ENCODE measurements around the gene SDF2L1. TPM values are rescaled to one million over a fixed set of nuclear protein-coding genes. Genes with fewer than 3 reads are reported as not detected.

SDF2L1 gene
- total and polyA plus RNA-seq, 9 of the 15 experiments (the other 6 are each of a cell fraction or from before 2014, with no cell fraction given), result 15.1 to 989 (median 124) TPM

GRCh38 chr22:21624120-21624879 lies 17.8 kb upstream of the SDF2L1 start (continued):
- TF ChIP-seq, protein P1, sequence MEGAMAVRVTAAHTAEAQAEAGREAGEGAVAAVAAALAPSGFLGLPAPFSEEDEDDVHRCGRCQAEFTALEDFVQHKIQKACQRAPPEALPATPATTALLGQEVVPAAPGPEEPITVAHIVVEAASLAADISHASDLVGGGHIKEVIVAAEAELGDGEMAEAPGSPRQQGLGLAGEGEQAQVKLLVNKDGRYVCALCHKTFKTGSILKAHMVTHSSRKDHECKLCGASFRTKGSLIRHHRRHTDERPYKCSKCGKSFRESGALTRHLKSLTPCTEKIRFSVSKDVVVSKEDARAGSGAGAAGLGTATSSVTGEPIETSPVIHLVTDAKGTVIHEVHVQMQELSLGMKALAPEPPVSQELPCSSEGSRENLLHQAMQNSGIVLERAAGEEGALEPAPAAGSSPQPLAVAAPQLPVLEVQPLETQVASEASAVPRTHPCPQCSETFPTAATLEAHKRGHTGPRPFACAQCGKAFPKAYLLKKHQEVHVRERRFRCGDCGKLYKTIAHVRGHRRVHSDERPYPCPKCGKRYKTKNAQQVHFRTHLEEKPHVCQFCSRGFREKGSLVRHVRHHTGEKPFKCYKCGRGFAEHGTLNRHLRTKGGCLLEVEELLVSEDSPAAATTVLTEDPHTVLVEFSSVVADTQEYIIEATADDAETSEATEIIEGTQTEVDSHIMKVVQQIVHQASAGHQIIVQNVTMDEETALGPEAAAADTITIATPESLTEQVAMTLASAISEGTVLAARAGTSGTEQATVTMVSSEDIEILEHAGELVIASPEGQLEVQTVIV (CRISPR knock-in tag; IDR thresholded peaks at IDR 0.05; ENCODE audit: borderline replicate concordance), result no peak
- TF ChIP-seq GMEB1 (CRISPR knock-in tag; IDR thresholded peaks at IDR 0.05), result no peak
- TF ChIP-seq ZFP36 (IDR thresholded peaks at IDR 0.05; ENCODE audit: low read depth, low read length, partially characterized antibody), result no peak
- 0 out of 2 replicates have a peak, but pooled peaks have one; percentile 63 for TF ChIP-seq ZC3H11A (IDR thresholded peaks at IDR 0.05; ENCODE audit: low read depth, low read length)
- peak; percentile 77; the same call in 1 of the 2 replicates for TF ChIP-seq STAT6 (CRISPR knock-in tag; IDR thresholded peaks at IDR 0.05)
- no peak for TF ChIP-seq ZNF165 (CRISPR knock-in tag; IDR thresholded peaks at IDR 0.05; ENCODE audit: borderline replicate concordance)
- TF ChIP-seq RCOR1 (IDR thresholded peaks at IDR 0.05; ENCODE audit: borderline replicate concordance in 1 of 2, low read depth in 2 of 2, low read length in 2 of 2), result peak in 1 of 2 experiments; percentile 87; a peak in 3 of 4 replicates
- TF ChIP-seq, protein P2, sequence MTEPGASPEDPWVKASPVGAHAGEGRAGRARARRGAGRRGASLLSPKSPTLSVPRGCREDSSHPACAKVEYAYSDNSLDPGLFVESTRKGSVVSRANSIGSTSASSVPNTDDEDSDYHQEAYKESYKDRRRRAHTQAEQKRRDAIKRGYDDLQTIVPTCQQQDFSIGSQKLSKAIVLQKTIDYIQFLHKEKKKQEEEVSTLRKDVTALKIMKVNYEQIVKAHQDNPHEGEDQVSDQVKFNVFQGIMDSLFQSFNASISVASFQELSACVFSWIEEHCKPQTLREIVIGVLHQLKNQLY (CRISPR knock-in tag; conservative IDR thresholded peaks at IDR 0.05), result no peak
- TF ChIP-seq ZMIZ1 (IDR thresholded peaks at IDR 0.05; ENCODE audit: low read depth in 2 of 2, low read length in 2 of 2), result peak in 1 of 2 experiments; percentile 73; a peak in 1 of 4 replicates
- TF ChIP-seq RFX5 (IDR thresholded peaks at IDR 0.05; ENCODE audit: low read depth, low read length), result 0 out of 2 replicates have a peak, but pooled peaks have one; percentile 60
- TF ChIP-seq POLR2AphosphoS2 (IDR thresholded peaks at IDR 0.05; ENCODE audit: low read length), result peak; percentile 20; the same call in 1 of the 2 replicates
- 0 out of 2 replicates have a peak, but pooled peaks have one; percentile 2 for TF ChIP-seq GTF2F1 (IDR thresholded peaks at IDR 0.05; ENCODE audit: low read depth, low read length)
- TF ChIP-seq HMGN3 (IDR thresholded peaks at IDR 0.05; ENCODE audit: borderline replicate concordance, extremely low read depth, insufficient read length, low read depth, low read length), result no peak
